Tibial nerve (tissue), 4 donors: Measurements from ENCODE around the gene ERC2. TPM values are rescaled to one million over a fixed set of nuclear protein-coding genes. Genes with fewer than 3 reads are reported as not detected.

Experiments used
- DNase-seq, 2 donors: peaks; one replicate each; pipeline ENCODE4 v3.0.0-alpha.2; 2019; ENCODE audit warnings: low spot score in 2 of 2
- H3K27ac ChIP-seq, 4 donors: fragments of 200-600 bp; sonication (generic) in 3 of 4; one replicate each; pipeline ENCODE4 v1.5.1; 2017 to 2019; ENCODE audit warnings: mild to moderate bottlenecking in 1 of 4
- H3K27me3 ChIP-seq, 2 donors: fragments of 200-600 bp; sonication (generic) in 1 of 2; one replicate each; pipeline versions ENCODE4 v1.5.1 to v1.6.0; 2017 to 2019
- H3K36me3 ChIP-seq, 3 donors: fragments of 200-600 bp; sonication (generic); one replicate each; pipeline ENCODE4 v1.5.1; 2018 to 2019
- H3K4me1 ChIP-seq, 4 donors: fragments of 200-600 bp; sonication (generic) in 3 of 4; one replicate each; pipeline ENCODE4 v1.5.1; 2017 to 2019
- H3K4me3 ChIP-seq, 4 donors: fragments of 200-600 bp; sonication (generic) in 3 of 4; one replicate each; pipeline ENCODE4 v1.5.1; 2017 to 2019; ENCODE audit warnings: mild to moderate bottlenecking in 1 of 4, moderate library complexity in 1 of 4
- H3K9me3 ChIP-seq, 4 donors: fragments of 200-600 bp; sonication (generic) in 3 of 4; one replicate each; pipeline ENCODE4 v1.5.1; 2017 to 2019
- EP300 ChIP-seq, 2 donors: sonication (generic); formaldehyde crosslinking; IDR thresholded peaks; one replicate each; pipeline ENCODE4 v1.6.1; 2017; ENCODE audit warnings: antibody characterized with exemption in 2 of 2, mild to moderate bottlenecking in 1 of 2
- POLR2A ChIP-seq, 2 donors: fragments of 450-650 bp; IDR thresholded peaks; one replicate each; pipeline ENCODE4 v1.6.1; 2017; ENCODE audit warnings: antibody characterized with exemption in 2 of 2, mild to moderate bottlenecking in 2 of 2, moderate library complexity in 2 of 2
- WGBS, 2 donors: methylation state at CpG; one replicate each; pipeline ENCODE4 v1.1.5; 2018; 5-methylcytosine and 5-hydroxymethylcytosine counted together
- total RNA-seq, 4 donors: library from RNA; depleted of rRNA; stranded (reverse); fragments of >200 nt; gene quantifications; one replicate each; pipeline ENCODE4 v1.1.0, GENCODE V29; 2016
- TF ChIP-seq, protein P1 (sequence below), 5 experiments: fragments of 200-600 bp in 3 of 5; fragments of 450-650 bp in 2 of 5; sonication (generic) in 3 of 5; IDR thresholded peaks; one replicate each; pipeline ENCODE4 v1.5.1; 2016 to 2019; ENCODE audit warnings: antibody characterized with exemption in 5 of 5, mild to moderate bottlenecking in 3 of 5, moderate library complexity in 2 of 5

Gene ERC2
- total RNA-seq, 4 donors from 2014 or later: 0.84 to 0.98 (median 0.90) TPM; not detected in 1

DNA sequence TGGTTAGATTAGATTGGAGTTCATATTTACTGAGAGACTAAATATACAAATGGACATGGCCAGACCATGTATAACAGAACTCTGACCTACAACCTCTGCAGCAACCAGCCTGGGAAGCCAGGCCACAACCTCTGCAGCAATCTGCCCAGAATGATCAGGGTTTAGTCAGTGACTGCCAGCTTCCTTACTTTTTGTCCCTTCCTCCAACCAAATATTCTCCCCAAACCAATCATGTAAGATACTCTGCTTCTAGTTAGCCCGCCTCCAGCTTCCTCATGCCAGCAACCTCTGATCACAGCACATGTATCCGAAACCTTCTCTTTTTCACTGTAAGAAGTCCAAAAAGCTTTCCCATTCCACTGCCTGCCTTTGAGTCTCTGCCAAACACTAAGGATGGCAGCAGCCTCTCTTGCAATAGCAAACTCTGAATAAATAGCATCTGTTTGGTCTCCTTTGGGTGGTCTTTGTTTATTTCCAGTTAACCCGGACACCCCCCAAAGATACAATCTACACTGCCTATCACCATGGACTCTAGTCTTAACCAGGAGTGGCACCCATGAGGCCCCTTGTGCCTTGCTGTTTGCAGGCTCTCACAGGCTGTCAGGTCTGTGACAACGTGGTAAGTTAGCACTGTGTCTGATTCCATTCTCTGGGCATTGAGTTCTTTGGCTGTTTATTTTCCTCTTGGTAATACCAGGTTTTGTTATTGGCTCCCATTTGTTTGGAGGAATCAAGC, 102.2 kb downstream of the ERC2 start:
- no peak overlapping the region for H3K27ac ChIP-seq
- no peak for DNase-seq
- no peaks in the 10 kb centered on the region for H3K27me3 ChIP-seq
- TF ChIP-seq, protein P1, sequence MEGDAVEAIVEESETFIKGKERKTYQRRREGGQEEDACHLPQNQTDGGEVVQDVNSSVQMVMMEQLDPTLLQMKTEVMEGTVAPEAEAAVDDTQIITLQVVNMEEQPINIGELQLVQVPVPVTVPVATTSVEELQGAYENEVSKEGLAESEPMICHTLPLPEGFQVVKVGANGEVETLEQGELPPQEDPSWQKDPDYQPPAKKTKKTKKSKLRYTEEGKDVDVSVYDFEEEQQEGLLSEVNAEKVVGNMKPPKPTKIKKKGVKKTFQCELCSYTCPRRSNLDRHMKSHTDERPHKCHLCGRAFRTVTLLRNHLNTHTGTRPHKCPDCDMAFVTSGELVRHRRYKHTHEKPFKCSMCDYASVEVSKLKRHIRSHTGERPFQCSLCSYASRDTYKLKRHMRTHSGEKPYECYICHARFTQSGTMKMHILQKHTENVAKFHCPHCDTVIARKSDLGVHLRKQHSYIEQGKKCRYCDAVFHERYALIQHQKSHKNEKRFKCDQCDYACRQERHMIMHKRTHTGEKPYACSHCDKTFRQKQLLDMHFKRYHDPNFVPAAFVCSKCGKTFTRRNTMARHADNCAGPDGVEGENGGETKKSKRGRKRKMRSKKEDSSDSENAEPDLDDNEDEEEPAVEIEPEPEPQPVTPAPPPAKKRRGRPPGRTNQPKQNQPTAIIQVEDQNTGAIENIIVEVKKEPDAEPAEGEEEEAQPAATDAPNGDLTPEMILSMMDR (IDR thresholded peaks at IDR 0.05): no peak
- TF ChIP-seq EP300 (IDR thresholded peaks at IDR 0.05) (no peak), POLR2A (IDR thresholded peaks at IDR 0.05) (no peak)
- WGBS, 2 donors: 53 to 58% methylated on average over 4 of the region's 4 CpGs
- no peaks in the 10 kb centered on the region for H3K4me1 ChIP-seq
- H3K9me3 ChIP-seq: no peaks in the 10 kb centered on the region
- no peak overlapping the region for H3K4me3 ChIP-seq
- no peaks in the 10 kb centered on the region for H3K36me3 ChIP-seq

DNA sequence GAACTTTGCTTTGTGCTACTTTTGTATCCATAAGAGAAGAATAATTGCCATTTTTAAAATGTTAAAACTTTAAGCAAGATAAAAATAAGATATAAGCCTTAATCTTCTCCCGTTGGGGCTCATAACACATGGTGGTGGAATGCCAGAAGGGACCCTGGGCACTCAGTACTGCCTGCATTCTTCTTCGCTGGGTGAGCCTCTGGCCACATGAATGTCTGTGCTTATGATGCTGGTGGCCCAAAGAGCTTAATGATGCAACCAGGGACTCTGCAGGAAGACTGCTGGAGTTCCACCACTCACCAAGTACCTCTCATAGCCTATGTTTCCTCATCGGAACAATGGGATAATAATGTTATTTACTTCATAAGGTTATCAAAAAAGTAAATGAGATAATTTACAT, 103.6 kb downstream of the ERC2 start:
- H3K9me3 ChIP-seq: no peaks in the 10 kb centered on the region
- WGBS, 2 donors: 90 to 92% methylated on average over 3 of the region's 3 CpGs
- H3K4me1 ChIP-seq: no peaks in the 10 kb centered on the region
- no peaks in the 10 kb centered on the region for H3K27me3 ChIP-seq
- H3K36me3 ChIP-seq: no peaks in the 10 kb centered on the region
- TF ChIP-seq POLR2A (IDR thresholded peaks at IDR 0.05) (no peak), EP300 (IDR thresholded peaks at IDR 0.05) (no peak)
- TF ChIP-seq, protein P1 (IDR thresholded peaks at IDR 0.05): no peak
- H3K27ac ChIP-seq: no peak overlapping the region
- no peak overlapping the region for H3K4me3 ChIP-seq
- DNase-seq: no peak

DNA sequence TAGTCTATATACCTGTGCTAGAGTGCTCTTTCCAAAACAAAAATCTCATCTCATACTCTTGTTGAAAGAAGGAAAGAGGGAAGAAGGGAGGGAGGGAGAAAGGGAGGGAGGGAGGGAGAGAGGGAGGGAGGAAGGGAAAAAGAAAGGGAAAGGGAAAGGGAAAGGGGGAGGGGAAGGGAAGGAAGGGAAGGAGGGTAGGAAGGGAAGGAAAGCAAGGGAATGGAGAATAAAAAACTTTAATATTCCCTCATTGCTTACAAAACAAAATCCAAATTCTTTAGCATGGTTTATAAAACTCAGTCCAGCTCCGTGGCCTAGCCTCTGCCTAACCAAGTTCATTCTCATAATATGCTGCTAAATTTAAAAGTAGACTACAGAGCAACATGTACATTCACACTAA, 104.5 kb downstream of the ERC2 start:
- no peak for TF ChIP-seq EP300 (IDR thresholded peaks at IDR 0.05)
- TF ChIP-seq POLR2A (IDR thresholded peaks at IDR 0.05): no peak
- TF ChIP-seq, protein P1 (IDR thresholded peaks at IDR 0.05): no peak
- H3K27me3 ChIP-seq: no peaks in the 10 kb centered on the region
- no peaks in the 10 kb centered on the region for H3K9me3 ChIP-seq
- H3K27ac ChIP-seq: no peak overlapping the region
- H3K36me3 ChIP-seq: no peaks in the 10 kb centered on the region
- H3K4me1 ChIP-seq: no peaks in the 10 kb centered on the region
- H3K4me3 ChIP-seq: no peak overlapping the region
- no peak for DNase-seq
- WGBS, 2 donors: 79 to 83% methylated on average over 1 of the region's 1 CpG

- Histone ChIP-seq H3K36me3 (no peaks in the 10 kb centered on the region), H3K9me3 (no peaks in the 10 kb centered on the region), H3K27me3 (no peaks in the 10 kb centered on the region), H3K27ac (no peak overlapping the region), H3K4me1 (no peaks in the 10 kb centered on the region), H3K4me3 (no peak overlapping the region)
- DNase-seq: no peak
- TF ChIP-seq, protein P1 (IDR thresholded peaks at IDR 0.05): no peak
- TF ChIP-seq EP300 (IDR thresholded peaks at IDR 0.05) (no peak), POLR2A (IDR thresholded peaks at IDR 0.05) (no peak)
- 93 to 100% methylated on average over 2 of the region's 2 CpGs for WGBS, 2 donors
These were observed 106.5 kb downstream of the ERC2 start for GRCh38 chr3:56361731-56362130.

DNA sequence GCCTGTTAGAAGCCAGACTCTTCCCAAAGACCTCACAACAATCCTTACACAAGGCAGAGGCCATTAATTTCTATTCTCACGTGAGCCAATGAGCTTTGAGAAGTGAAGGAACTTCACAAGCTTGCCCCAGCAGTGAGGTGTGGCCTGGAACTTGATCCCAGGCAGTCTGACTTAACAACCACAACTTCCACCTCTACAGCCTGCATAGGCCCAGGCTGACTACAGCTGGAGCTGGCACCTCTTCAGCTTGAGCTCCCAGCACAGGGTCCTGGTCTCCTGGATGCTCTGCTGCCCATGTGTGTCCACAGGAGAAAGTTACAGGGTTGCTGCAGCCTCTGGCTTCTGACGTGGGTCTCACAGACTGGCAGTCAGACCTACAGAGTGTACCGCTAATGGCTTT, 111.0 kb downstream of the ERC2 start:
- H3K9me3 ChIP-seq: no peaks in the 10 kb centered on the region
- 67 to 69% methylated on average over 3 of the region's 3 CpGs for WGBS, 2 donors
- no peaks in the 10 kb centered on the region for H3K27me3 ChIP-seq
- no peaks in the 10 kb centered on the region for H3K36me3 ChIP-seq
- no peak overlapping the region for H3K27ac ChIP-seq
- no peak for DNase-seq
- no peak for TF ChIP-seq POLR2A (IDR thresholded peaks at IDR 0.05)
- no peak for TF ChIP-seq EP300 (IDR thresholded peaks at IDR 0.05)
- TF ChIP-seq, protein P1 (IDR thresholded peaks at IDR 0.05): no peak
- H3K4me1 ChIP-seq: no peaks in the 10 kb centered on the region
- no peak overlapping the region for H3K4me3 ChIP-seq
